ENCODE measurements around the gene CPNE5. TPM values are rescaled to one million over a fixed set of nuclear protein-coding genes. Genes with fewer than 3 reads are reported as not detected.
"Not testable (repeated sequence)": the region's sequence is repeated elsewhere in the genome, so short reads cannot be mapped to it uniquely, and the experiment has no call there.

CPNE5 gene
- total RNA-seq, 6 experiments from 2014 or later: 0.12 to 0.37 (median 0.26) TPM; not detected in 2

GRCh38 chr6:36724514-36725390, 114.5 kb downstream of the CPNE5 start:
- no peaks in the 10 kb centered on the region for H3K36me3 Mint-ChIP-seq (ENCODE audit: low read depth)
- no peaks in the 10 kb centered on the region for H3K9me3 Mint-ChIP-seq
- peak; percentile 80 for TF ChIP-seq CTCF (IDR thresholded peaks at IDR 0.05)
- peak; percentile 56 for DNase-seq
- H3K4me3 Mint-ChIP-seq: no peak overlapping the region
- peaks cover 3% of the 10 kb centered on the region for H3K27me3 Mint-ChIP-seq (ENCODE audit: insufficient read depth)
- no peak overlapping the region for H3K27ac Mint-ChIP-seq
- H3K4me1 Mint-ChIP-seq (ENCODE audit: low read depth): peaks cover 36% of the 10 kb centered on the region

GRCh38 chr6:36723992-36724391, 115.3 kb downstream of the CPNE5 start:
- not testable (repeated sequence) for H3K4me3 Mint-ChIP-seq; H3K27ac Mint-ChIP-seq; DNase-seq; H3K27me3 Mint-ChIP-seq (ENCODE audit: insufficient read depth); H3K36me3 Mint-ChIP-seq (ENCODE audit: low read depth); H3K9me3 Mint-ChIP-seq
- H3K4me1 Mint-ChIP-seq (ENCODE audit: low read depth): peaks cover 31% of the 10 kb centered on the region

- no peak for DNase-seq
- no peak for TF ChIP-seq CTCF (IDR thresholded peaks at IDR 0.05)
- no peaks in the 10 kb centered on the region for H3K9me3 Mint-ChIP-seq
- no peaks in the 10 kb centered on the region for H3K36me3 Mint-ChIP-seq (ENCODE audit: low read depth)
- peaks cover 3% of the 10 kb centered on the region; the same call in 1 of the 2 replicates for H3K27me3 Mint-ChIP-seq (ENCODE audit: insufficient read depth)
- H3K4me1 Mint-ChIP-seq (ENCODE audit: low read depth): peaks cover 24% of the 10 kb centered on the region
- no peak overlapping the region for H3K4me3 Mint-ChIP-seq
- H3K27ac Mint-ChIP-seq: no peak overlapping the region
Observed at GRCh38 chr6:36722879-36723278, 116.4 kb downstream of the CPNE5 start.

- H3K4me1 Mint-ChIP-seq (ENCODE audit: low read depth): peaks cover 19% of the 10 kb centered on the region
- H3K27me3 Mint-ChIP-seq (ENCODE audit: insufficient read depth): peaks cover 3% of the 10 kb centered on the region
- H3K36me3 Mint-ChIP-seq (ENCODE audit: low read depth): no peaks in the 10 kb centered on the region
- H3K27ac Mint-ChIP-seq: no peak overlapping the region
- no peaks in the 10 kb centered on the region for H3K9me3 Mint-ChIP-seq
- no peak overlapping the region for H3K4me3 Mint-ChIP-seq
- DNase-seq: no peak
- no peak for TF ChIP-seq CTCF (IDR thresholded peaks at IDR 0.05)
Observed at GRCh38 chr6:36722365-36722764, 116.9 kb downstream of the CPNE5 start.

GRCh38 chr6:36721369-36722140, 117.7 kb downstream of the CPNE5 start:
- H3K27me3 Mint-ChIP-seq (ENCODE audit: insufficient read depth): peaks cover 3% of the 10 kb centered on the region
- peaks cover 11% of the 10 kb centered on the region for H3K4me1 Mint-ChIP-seq (ENCODE audit: low read depth)
- H3K27ac Mint-ChIP-seq: no peak overlapping the region
- DNase-seq: no peak
- no peaks in the 10 kb centered on the region for H3K36me3 Mint-ChIP-seq (ENCODE audit: low read depth)
- no peak for TF ChIP-seq CTCF (IDR thresholded peaks at IDR 0.05)
- no peaks in the 10 kb centered on the region for H3K9me3 Mint-ChIP-seq
- H3K4me3 Mint-ChIP-seq: no peak overlapping the region
